CMK (cell line): ENCODE measurements around the gene BAZ1B.
"Not testable (repeated sequence)": the region's sequence is repeated elsewhere in the genome, so short reads cannot be mapped to it uniquely, and the experiment has no call there.

Source experiments
- DNase-seq: peaks from one replicate; pipeline ENCODE4 v3.0.0-alpha.2; 2010; ENCODE audit warnings: low read depth

The BAZ1B gene

GRCh38 chr7:73538510-73538909, 16.4 kb upstream of the BAZ1B start:
- not testable (repeated sequence) for DNase-seq

- no peak for DNase-seq
Observed at GRCh38 chr7:73537051-73537450, 15.0 kb upstream of the BAZ1B start.

GRCh38 chr7:73536479-73536878, 14.4 kb upstream of the BAZ1B start:
- DNase-seq: no peak

- DNase-seq: not testable (repeated sequence)
Observed at GRCh38 chr7:73535918-73536317, 13.8 kb upstream of the BAZ1B start.

- no peak for DNase-seq
Observed at GRCh38 chr7:73533742-73534141, 11.6 kb upstream of the BAZ1B start.

- no peak for DNase-seq
Observed at GRCh38 chr7:73532224-73532623, 10.1 kb upstream of the BAZ1B start.

GRCh38 chr7:73530800-73531199, 8.7 kb upstream of the BAZ1B start:
- no peak for DNase-seq

GRCh38 chr7:73526896-73527821, 5.1 kb upstream of the BAZ1B start:
- DNase-seq: no peak

- not testable (repeated sequence) for DNase-seq
Observed at GRCh38 chr7:73526158-73526494, 4.0 kb upstream of the BAZ1B start.

GRCh38 chr7:73521636-73522104, 423 bp downstream of the BAZ1B start:
- no peak for DNase-seq

- no peak for DNase-seq
Observed at GRCh38 chr7:73520673-73521635, 1.1 kb downstream of the BAZ1B start.

GRCh38 chr7:73519867-73520672, 2.0 kb downstream of the BAZ1B start:
- DNase-seq: no peak

GRCh38 chr7:73518470-73518869, 3.6 kb downstream of the BAZ1B start:
- no peak for DNase-seq

- no peak for DNase-seq
Observed at GRCh38 chr7:73517241-73517995, 4.7 kb downstream of the BAZ1B start.

- no peak for DNase-seq
Observed at GRCh38 chr7:73515178-73515577, 6.9 kb downstream of the BAZ1B start.

GRCh38 chr7:73512018-73512780, 9.9 kb downstream of the BAZ1B start:
- no peak for DNase-seq

- DNase-seq: no peak
Observed at GRCh38 chr7:73509463-73509862, 12.6 kb downstream of the BAZ1B start.

GRCh38 chr7:73507556-73507955, 14.5 kb downstream of the BAZ1B start:
- no peak for DNase-seq

GRCh38 chr7:73504920-73505319, 17.2 kb downstream of the BAZ1B start:
- DNase-seq: no peak

GRCh38 chr7:73504017-73504416, 18.1 kb downstream of the BAZ1B start:
- DNase-seq: no peak
